NB4 (cell line): ENCODE results near the gene IBA57.

Source experiments
- DNase-seq: peaks from one replicate; pipeline ENCODE4 v3.0.0; 2010; ENCODE audit warnings: low read depth
- H3K4me3 ChIP-seq: one replicate; pipeline ENCODE4 v1.5.1; 2011; ENCODE audit warnings: mild to moderate bottlenecking, low read depth, low read length, moderate library complexity
- CTCF ChIP-seq: IDR thresholded peaks from one replicate; pipeline ENCODE4 v1.5.1; 2012; ENCODE audit warnings: low read depth, low read length
- MAX ChIP-seq: IDR thresholded peaks from 2 replicates; pipeline ENCODE4 v1.6.1; 2011; ENCODE audit warnings: low read depth, low read length
- MYC ChIP-seq: IDR thresholded peaks from 2 replicates; pipeline ENCODE4 v1.6.1; 2011; ENCODE audit warnings: low read depth, low read length
- POLR2A ChIP-seq: IDR thresholded peaks from 2 replicates; pipeline ENCODE4 v1.6.1; 2011; ENCODE audit warnings: mild to moderate bottlenecking; ENCODE audit not compliant: insufficient read length; ENCODE audit errors: extremely low read depth

Gene IBA57

DNA sequence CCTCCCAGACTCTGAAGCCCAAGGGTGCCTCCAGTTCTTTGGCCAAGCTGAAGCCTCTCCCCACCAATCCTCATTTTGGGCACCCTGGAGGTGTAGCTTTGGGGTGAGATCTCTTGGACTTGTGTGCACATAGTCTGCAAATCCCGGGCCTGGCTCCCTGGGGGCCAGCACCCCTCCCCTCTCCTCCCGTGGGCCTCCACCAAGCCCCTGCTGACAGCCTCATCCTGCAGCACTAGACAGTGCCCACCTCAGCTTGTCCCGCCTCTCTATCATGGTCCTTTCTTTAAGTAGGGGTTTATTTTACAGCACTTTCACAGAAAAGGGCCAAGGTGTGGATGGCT is 12.7 kb upstream of the IBA57 start:
- TF ChIP-seq CTCF, result no peak
- no peak for TF ChIP-seq MYC
- no peak for TF ChIP-seq POLR2A
- no peak for TF ChIP-seq MAX
- H3K4me3 ChIP-seq, result no peak overlapping the region
- DNase-seq, result no peak

GRCh38 chr1:228154021-228154669 is 11.5 kb upstream of the IBA57 start:
- H3K4me3 ChIP-seq, result no peak overlapping the region
- no peak for DNase-seq
- TF ChIP-seq CTCF (no peak), POLR2A (no peak), MAX (no peak), MYC (no peak)

DNA sequence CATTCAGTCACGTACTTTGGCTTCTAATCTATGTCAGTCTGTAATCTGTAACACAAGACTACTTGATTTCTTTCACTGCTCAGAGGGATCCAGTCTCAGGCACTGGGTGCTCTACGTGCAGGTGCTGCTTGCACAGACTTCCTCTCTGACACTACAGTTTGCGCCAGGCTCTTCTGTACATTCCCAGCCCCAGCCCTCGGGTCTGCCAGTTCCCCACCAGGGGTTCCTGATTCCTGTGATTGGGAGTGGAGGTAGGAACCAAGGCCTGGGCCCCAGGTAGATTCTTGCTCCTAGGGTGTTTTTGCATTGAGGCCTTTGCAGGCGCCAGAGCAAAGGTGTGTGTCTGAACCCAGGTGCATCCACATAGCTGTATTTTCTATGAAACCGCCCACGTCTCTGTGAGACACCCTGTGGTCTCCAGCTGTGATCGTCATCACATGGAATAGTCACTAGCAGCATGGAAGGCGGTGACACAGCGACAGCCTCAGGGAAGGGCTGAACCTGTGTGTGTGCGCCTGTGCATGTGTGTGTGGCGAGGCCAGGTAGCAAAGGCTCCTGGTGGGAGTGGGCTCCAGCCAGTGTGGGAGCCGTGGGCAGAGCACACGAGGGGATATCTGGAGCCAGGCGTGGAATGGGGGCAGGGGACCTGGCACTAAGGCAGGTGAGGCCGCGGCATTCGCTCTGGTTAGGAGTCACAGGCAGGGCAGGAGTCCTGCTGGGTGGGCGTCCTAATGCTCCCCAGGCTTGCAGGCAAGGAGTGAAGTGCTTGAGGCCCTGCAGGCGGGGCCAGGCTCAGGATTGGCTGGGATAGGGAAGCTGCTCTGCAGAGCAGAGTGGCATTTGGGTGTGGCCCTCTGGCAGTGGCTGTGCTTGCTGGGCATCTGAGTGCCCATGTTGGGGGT is 10.7 kb upstream of the IBA57 start:
- DNase-seq, result no peak
- no peak overlapping the region for H3K4me3 ChIP-seq
- TF ChIP-seq MYC, result no peak

DNA sequence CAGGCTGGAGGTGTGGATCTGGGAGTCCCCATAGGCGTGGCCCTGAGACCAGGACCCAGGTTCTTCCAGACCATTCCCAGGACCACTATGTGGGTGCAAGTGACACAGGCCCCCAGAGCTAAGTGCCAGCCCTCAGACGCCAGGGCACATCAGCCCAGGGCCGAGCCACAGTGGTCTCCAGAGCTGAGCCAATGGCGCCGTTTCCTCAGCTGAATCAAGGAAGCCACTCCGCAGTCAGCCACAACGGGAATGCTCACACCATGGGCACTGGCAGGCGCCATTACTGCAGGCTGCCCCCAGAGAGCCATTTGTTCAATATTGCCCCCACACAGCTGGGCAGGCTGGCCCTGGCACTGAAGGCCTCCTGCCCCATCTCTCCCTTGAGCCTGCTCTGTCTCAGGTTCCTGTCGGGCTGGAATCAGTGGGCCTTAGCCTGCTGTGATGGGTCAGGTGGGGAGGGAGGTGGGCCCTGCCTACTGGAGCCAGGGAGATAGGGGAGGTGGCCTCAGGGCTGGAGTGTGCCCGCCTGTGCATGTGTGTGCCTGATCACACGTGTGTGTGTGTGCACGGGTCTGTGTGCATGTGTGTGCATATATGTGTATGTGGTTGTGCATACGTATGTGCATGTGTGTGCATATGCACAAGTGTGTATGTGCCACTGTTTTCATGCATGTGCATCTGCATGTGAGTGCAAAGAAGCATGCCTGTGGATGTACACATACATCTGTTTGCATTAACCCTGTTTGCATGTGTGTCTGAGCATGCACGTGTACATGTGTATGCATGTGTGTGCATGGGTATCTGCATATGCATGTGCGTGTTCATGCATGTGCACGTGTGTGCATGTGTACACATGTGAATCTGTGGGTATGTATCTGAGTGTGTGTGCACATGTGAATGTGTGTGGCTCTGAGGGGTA is 9.7 kb upstream of the IBA57 start:
- DNase-seq, result no peak
- H3K4me3 ChIP-seq, result no peak overlapping the region
- no peak for TF ChIP-seq MAX
- TF ChIP-seq CTCF, result no peak
- no peak for TF ChIP-seq POLR2A
- TF ChIP-seq MYC, result no peak

GRCh38 chr1:228156515-228156881 is 9.1 kb upstream of the IBA57 start:
- no peak for TF ChIP-seq MAX
- no peak for TF ChIP-seq CTCF
- TF ChIP-seq POLR2A, result no peak
- TF ChIP-seq MYC, result no peak
- DNase-seq, result no peak
- no peak overlapping the region for H3K4me3 ChIP-seq
